GM21381 (cell line): ENCODE data around the gene CCT8L2.
"Not testable (repeated sequence)": the region's sequence is repeated elsewhere in the genome, so short reads cannot be mapped to it uniquely, and the experiment has no call there.

Experiments used
- ATAC-seq: cut with Tn5 transposase; IDR thresholded peaks from one replicate; pipeline ENCODE4 v1.9.1; 2021; ENCODE audit warnings: mild to moderate bottlenecking, moderate library complexity; ENCODE audit not compliant: unreplicated experiment

CCT8L2 gene

DNA sequence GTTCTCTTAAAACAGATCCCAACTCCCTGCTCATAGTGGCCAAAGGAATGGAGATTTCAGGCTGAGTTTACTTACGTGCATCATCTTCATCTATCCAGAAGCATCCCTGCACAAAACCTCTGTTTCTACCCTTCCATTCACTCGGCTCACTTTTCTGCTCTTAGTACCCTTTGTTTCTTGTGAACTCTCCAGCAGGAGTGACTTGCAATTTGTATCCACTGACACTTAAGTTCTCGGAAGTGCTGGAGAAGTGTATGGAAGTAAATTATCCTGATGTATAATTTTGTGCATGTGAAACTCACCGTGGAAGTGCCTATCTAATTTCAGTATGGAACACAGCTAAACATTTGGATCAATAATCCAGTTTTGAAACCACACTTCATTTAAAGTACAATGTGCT is 7.0 kb upstream of the CCT8L2 start:
- ATAC-seq, result not testable (repeated sequence)

DNA sequence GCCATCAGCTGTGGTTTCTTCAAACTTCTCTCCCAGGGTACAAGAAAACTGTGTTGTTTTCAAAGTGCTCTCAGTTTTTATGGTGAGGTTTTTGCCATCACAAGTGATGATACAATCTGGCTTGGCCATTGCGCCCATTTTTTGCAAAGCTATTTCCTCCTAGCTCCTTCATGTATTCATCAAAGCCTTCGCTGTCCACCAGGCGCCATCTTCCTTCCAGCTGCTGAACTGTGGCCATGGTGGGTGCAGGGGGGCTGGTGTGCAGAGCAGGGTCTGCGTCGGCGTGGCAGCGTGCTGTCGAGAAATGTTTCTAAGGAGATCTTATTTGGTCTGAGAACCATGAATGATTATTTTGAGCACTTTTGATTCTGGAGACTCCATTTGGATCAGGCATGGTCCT is 2.6 kb upstream of the CCT8L2 start:
- not testable (repeated sequence) for ATAC-seq

DNA sequence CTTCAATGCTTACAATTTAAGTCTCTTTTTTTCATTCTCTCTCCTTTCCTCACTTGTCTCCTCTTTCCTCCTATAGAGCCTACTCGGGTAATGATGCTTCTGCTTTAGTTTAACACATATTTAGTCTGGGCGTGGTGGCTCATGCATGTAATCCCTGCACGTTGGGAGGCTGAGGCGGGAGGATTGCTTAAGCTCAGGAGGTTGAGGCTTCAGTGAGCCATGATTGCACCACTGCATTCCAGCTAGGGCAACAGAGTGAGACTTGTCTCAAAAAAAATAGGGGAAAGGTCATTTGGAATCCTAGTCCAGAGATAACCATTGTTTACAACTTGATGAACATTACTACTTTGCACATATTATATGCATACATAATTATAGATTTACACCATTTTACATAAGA is 1.4 kb upstream of the CCT8L2 start:
- no peak for ATAC-seq

DNA sequence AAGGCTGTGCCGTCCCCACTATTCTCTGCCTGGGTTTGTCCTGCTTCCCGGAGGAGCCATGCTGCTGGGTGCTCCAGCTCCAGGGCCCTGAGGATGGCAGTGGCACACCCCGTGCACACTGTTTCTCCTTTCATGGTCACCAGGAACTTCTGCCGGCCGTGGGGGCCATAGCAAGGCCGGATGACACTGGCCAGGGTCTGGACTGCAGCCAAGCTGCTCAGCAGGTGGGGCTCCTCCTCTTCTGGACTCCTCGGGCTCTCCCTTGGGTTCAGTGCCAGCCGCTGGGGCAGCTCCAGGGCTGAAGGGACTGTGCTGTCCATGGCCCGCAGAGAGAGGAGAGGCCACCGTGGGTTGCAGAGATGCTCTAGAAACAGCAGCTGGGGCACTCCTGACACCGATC is 379 bp downstream of the CCT8L2 start:
- not testable (repeated sequence) for ATAC-seq

DNA sequence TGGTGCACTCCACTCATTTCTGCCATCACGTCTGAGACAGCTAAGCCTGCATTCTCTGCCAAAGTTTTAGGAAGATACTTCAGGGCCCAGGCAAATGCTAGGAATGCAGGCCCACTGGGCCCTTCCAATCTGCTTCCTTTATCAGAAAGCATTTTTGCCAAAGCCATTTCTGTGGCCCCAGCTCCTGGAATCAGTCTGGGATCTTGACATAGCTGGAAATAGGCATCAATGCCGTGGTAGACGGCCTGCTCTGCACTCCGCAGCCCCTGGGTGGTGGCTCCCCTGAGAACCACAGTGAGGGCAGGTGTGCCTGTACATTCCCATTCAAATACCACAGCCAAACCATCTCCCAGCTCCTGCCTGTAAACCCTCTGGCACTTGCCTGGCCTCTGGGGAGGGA is 1.5 kb downstream of the CCT8L2 start:
- ATAC-seq, result not testable (repeated sequence)

DNA sequence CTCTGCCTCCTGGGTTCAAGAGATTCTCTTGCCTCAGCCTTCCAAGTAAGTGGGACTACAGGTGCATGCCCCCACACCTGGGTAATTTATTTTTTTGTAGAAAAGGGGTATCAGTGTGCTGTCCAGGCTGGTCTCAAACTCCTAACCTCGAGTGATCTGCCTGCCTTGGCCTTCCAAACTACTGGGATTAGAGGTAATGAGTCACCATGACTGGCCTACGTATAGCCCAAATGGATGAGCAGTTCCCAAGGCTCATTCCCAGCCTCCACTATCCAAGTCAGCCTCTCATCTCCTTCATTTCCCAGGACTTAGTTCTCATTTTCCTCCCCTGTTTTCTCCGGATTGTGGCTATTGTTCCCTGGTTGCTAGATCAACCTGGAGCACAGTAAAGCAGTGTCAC is 5.6 kb downstream of the CCT8L2 start:
- no peak for ATAC-seq

DNA sequence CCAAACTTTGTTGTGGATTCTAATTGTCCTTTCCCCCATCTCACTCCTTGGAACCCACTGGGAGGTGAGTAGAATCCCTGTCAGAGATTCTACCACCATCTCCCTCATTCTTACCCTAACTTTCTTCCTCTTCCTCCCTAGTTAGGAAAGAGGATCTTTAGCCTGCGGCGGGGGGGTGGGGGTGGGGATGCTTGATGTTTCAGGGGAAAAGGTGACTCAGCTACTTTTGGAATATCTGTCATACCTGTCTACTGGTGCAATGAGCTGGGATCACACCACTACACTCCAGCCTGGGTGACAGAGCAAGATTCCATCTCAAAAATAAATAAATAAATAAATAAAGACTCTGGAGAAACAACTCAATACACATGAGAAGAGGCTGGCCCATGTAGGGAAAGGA is 6.4 kb downstream of the CCT8L2 start:
- ATAC-seq, result no peak

DNA sequence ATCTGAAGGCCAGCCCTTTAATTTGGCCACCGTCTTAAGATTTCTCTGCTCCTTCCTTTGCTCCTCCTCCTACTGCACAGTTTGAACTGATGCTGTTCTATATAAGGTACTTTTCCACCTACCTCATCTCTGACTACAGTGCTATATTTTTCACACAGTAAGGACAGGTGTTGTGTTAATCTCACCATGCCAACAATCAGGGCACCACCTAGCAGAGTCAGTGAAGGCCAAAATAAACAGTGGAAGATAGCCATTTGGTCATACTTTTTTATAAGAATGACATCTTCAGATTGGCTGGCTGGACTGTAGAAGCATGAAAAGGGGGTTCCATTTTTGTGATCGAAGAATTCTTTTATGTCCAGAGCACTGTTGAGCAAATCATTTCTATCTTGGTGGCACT is 11.7 kb downstream of the CCT8L2 start:
- ATAC-seq, result not testable (repeated sequence)

DNA sequence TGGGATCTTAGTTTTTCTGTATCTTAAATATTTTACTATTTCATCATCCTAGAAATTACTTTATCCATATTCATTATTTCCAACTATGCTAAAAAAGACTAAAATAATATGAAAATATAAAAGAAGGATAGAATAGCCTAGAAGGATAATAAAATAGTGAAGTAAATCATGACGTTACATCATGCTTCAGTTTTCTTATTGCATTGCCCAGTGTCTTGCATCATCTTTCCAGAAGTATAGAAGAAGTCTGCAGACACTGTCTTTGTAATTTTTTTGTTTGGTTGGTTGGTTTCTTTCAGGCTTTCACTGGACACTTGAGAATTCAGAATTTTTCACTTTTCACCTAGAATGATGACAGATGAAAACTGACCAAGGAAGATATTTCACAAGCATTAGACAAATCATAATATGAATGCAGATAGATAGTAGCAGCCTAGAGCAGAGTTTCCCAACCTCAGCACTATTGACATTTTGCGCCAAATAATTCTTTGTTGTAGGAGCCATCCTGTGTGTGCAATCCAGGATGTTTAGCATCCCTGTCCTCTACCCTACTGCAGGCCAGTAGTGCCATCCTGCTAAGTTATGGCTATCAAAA is 23.3 kb downstream of the CCT8L2 start:
- not testable (repeated sequence) for ATAC-seq

DNA sequence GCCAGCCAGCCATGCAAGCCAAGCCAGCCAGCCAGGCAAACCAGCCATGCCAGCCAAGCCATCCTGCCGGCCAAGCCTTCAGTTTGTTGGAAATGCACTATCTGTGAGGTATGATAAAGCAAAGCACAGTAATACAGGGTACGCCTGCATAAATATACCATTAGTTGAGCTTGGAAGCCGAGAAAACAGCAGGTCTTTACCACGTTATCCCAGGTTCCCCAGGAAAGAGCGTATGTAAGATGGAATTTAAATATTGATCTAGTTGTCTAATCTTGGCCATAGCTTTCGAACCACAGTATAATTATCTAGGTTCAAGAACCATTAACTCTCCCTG is 24.2 kb downstream of the CCT8L2 start:
- ATAC-seq, result no peak

- not testable (repeated sequence) for ATAC-seq
These were observed 24.8 kb downstream of the CCT8L2 start for GRCh38 chr22:16567617-16568424.

GRCh38 chr22:16566421-16567151 is 26.0 kb downstream of the CCT8L2 start:
- not testable (repeated sequence) for ATAC-seq

DNA sequence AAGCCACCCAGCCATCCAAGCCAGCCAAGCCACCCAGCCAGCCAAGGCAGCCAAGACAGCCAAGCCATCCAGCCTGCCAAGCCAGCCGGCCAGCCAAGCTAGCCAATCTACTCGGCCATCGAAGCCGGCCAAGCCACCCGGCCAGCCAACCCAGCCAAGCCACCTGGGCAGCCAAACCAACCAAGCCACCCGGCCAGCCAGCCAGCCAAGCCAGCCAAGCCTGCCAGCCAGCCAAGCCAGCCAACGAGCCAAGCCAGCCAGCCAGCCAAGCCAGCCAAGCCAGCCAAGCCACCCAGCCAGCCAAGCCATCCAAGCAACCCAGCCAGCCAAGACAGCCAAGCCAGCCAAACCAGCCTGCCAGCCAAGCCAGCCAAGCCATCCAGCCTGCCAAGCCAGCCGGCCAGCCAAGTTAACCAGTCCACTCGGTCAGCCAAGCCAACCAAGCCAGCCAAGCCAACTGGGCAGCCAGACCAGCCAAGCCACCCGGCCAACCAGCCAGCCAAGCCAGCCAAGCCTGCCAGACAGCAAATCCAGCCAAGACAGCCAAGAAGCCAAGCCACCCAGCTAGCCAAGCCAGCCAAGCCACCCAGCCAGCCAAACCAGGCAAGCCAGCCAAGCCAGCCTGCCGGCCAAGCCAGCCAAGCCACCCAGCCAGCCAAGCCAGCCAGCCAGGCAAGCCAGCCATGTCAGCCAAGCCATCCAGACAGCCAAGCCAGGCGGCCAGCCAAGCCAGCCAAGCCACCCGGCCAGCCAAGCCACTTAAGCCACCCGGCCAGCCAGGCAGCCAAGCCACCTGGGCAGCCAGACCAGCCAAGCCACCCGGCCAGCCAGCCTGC is 26.8 kb downstream of the CCT8L2 start:
- not testable (repeated sequence) for ATAC-seq

- ATAC-seq, result not testable (repeated sequence)
These were observed 27.6 kb downstream of the CCT8L2 start for GRCh38 chr22:16564837-16565584.

DNA sequence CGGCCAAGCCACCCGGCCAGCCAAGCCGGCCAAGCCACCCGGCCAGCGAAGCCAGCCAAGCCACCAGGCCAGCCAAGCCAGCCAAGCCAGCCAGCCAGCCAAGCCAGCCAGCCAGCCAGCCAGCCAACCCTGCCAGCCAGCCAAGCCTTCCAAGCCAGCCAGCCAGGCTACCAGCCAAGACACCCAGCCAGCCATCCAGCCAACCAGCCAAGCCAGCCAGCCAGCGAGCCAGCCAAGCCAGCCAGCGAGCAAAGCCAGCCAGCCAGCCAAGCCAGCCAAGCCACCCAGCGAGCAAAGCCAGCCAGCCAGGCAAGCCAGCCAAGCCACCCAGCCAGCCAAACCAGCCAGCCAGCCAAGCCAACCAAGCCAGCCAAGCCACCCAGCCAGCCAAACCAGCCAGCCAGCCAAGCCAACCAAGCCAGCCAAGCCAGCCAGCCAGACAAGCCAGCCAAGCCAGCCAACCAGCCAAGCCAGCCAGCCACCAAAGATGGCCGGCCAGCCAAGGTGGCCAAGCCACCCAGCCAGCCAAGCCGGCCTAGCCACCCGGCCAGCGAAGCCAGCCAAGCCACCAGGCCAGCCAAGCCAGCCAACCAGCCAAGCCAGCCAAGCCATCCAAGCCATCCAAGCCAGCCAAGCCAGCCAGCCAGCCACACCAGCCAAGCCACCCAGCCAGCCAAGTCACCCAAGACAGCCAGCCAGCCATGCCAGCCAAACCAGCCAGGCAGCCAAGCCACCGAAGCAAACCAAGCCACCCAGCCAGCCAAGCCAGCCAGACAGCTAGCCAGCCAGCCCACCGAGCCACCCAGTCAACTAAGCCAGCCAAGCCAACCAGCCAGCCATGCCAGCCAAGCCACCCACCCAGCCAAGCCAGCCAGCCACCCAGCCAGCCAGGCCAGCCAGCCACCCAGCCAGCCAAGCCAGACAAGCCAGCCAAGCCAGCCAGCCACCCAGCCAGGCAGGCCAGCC is 28.8 kb downstream of the CCT8L2 start:
- ATAC-seq, result no peak

DNA sequence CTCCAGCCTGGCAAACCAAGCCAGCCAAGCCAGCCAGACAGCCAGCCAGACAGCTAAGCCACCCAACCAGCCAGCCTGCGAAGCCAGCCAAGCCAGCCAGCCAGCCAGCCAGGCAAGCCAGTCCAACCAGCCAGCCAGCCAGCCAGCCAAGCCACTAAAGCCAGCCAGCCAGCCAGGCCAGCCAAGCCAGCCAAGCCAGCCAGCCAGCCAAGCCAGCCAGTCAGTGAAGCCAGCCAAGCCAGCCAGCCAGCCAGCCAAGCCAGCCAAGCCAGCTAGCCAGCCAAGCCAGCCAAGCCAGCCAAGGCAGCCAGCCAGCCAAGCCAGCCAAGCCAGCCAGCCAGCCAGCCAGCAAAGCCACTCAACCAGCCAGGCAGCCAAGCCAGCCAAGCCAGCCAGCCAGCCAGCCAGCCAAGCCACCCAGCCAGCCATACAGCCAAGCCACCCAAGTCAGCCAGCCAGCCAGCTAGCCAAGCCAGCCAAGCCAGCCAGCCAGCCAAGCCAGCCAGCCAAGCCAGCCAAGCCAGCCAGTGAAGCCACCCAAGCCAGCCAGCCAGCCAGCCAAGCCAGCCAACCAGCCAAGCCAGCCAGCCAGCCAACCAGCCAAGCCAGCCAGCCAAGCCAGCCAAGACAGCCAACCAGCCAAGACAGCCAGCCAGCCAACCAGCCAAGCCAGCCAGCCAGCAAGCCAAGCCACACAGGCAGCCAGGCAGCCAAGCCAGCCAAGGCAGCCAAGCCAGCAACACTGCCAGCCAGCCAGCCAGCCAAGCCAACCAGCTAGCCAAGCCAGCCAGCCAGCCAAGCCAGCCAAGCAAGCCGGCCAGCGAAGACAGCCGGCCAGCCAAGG is 29.7 kb downstream of the CCT8L2 start:
- ATAC-seq, result no peak

- ATAC-seq, result not testable (repeated sequence)
These were observed 31.4 kb downstream of the CCT8L2 start for GRCh38 chr22:16561093-16561658.

GRCh38 chr22:16560651-16561050 is 32.0 kb downstream of the CCT8L2 start:
- ATAC-seq, result not testable (repeated sequence)
